Osteocyte (in vitro differentiated cells): Measurements from ENCODE around the gene P2RY13. TPM values are rescaled to one million over a fixed set of nuclear protein-coding genes. Genes with fewer than 3 reads are reported as not detected.

ENCODE experiments used
- DNase-seq: peaks from one replicate; pipeline ENCODE4 v3.0.0; 2021; ENCODE audit warnings: mixed read lengths; ENCODE audit not compliant: unreplicated experiment; ENCODE audit errors: extremely low spot score
- H3K27ac Mint-ChIP-seq: one replicate; pipeline ENCODE4 v1.8.0; 2021; ENCODE audit warnings: mild to moderate bottlenecking, mixed read lengths; ENCODE audit not compliant: unreplicated experiment
- H3K27me3 Mint-ChIP-seq: one replicate; pipeline ENCODE4 v1.8.0; 2021; ENCODE audit warnings: mixed read lengths; ENCODE audit not compliant: unreplicated experiment
- H3K36me3 Mint-ChIP-seq: one replicate; pipeline ENCODE4 v1.8.0; 2021; ENCODE audit warnings: mixed read lengths; ENCODE audit not compliant: unreplicated experiment
- H3K4me1 Mint-ChIP-seq: one replicate; pipeline ENCODE4 v1.8.0; 2021; ENCODE audit warnings: mixed read lengths; ENCODE audit not compliant: unreplicated experiment
- H3K4me3 Mint-ChIP-seq: one replicate; pipeline ENCODE4 v1.8.0; 2021; ENCODE audit warnings: mild to moderate bottlenecking, moderate library complexity, mixed read lengths; ENCODE audit not compliant: unreplicated experiment
- H3K9me3 Mint-ChIP-seq: one replicate; pipeline ENCODE4 v1.8.0; 2021; ENCODE audit warnings: mixed read lengths; ENCODE audit not compliant: unreplicated experiment
- CTCF ChIP-seq: fragments of 200-600 bp; sonication (generic); IDR thresholded peaks from 2 replicates; pipeline ENCODE4 v1.5.0; 2021; ENCODE audit warnings: antibody characterized with exemption, mild to moderate bottlenecking, moderate library complexity
- total RNA-seq: library from RNA; stranded (reverse); gene quantifications from 2 replicates; pipeline ENCODE4 v1.2.1, GENCODE V29; 2021

The P2RY13 gene
- total RNA-seq, 1 donor from 2014 or later = not detected

- no peak overlapping the region for H3K27ac Mint-ChIP-seq
- no peak for TF ChIP-seq CTCF
- no peaks in the 10 kb centered on the region for H3K36me3 Mint-ChIP-seq
- H3K4me1 Mint-ChIP-seq = peaks cover 13% of the 10 kb centered on the region
- no peak for DNase-seq
- H3K9me3 Mint-ChIP-seq = no peaks in the 10 kb centered on the region
- no peak overlapping the region for H3K4me3 Mint-ChIP-seq
- no peaks in the 10 kb centered on the region for H3K27me3 Mint-ChIP-seq
Observed at GRCh38 chr3:151366993-151367392, 37.6 kb upstream of the P2RY13 start.

GRCh38 chr3:151362751-151363174 lies 33.4 kb upstream of the P2RY13 start:
- no peaks in the 10 kb centered on the region for H3K9me3 Mint-ChIP-seq
- peaks cover 13% of the 10 kb centered on the region for H3K4me1 Mint-ChIP-seq
- TF ChIP-seq CTCF = no peak
- H3K27me3 Mint-ChIP-seq = no peaks in the 10 kb centered on the region
- no peaks in the 10 kb centered on the region for H3K36me3 Mint-ChIP-seq
- no peak overlapping the region for H3K4me3 Mint-ChIP-seq
- peak overlapping the region; percentile 61 for H3K27ac Mint-ChIP-seq
- no peak for DNase-seq

- no peak overlapping the region for H3K27ac Mint-ChIP-seq
- H3K4me3 Mint-ChIP-seq = no peak overlapping the region
- peaks cover 11% of the 10 kb centered on the region for H3K4me1 Mint-ChIP-seq
- H3K27me3 Mint-ChIP-seq = no peaks in the 10 kb centered on the region
- no peaks in the 10 kb centered on the region for H3K9me3 Mint-ChIP-seq
- no peak for TF ChIP-seq CTCF
- H3K36me3 Mint-ChIP-seq = no peaks in the 10 kb centered on the region
- no peak for DNase-seq
Observed at GRCh38 chr3:151357463-151357850, 28.1 kb upstream of the P2RY13 start.

- peak overlapping the region; percentile 31 for H3K27ac Mint-ChIP-seq
Observed at GRCh38 chr3:151356794-151357462, 27.6 kb upstream of the P2RY13 start.

GRCh38 chr3:151351648-151352047 lies 22.3 kb upstream of the P2RY13 start:
- no peak overlapping the region for H3K27ac Mint-ChIP-seq
- no peak for TF ChIP-seq CTCF
- H3K4me3 Mint-ChIP-seq = no peak overlapping the region
- H3K36me3 Mint-ChIP-seq = no peaks in the 10 kb centered on the region
- H3K9me3 Mint-ChIP-seq = no peaks in the 10 kb centered on the region
- DNase-seq = no peak
- no peaks in the 10 kb centered on the region for H3K4me1 Mint-ChIP-seq
- no peaks in the 10 kb centered on the region for H3K27me3 Mint-ChIP-seq

More at GRCh38 chr3:151356794-151357462, 27.6 kb upstream of the P2RY13 start:
- Mint-ChIP-seq H3K4me1 (peaks cover 7% of the 10 kb centered on the region), H3K4me3 (no peak overlapping the region), H3K36me3 (no peaks in the 10 kb centered on the region), H3K27me3 (no peaks in the 10 kb centered on the region), H3K9me3 (no peaks in the 10 kb centered on the region)
- TF ChIP-seq CTCF = no peak
- DNase-seq = no peak
